Stimulated activated memory B cell treated with anti-CD40 and anti-IgM and Interleukin-4, amounts not matched to agents 10 μg/mL and 1 μg/mL and 100 μg/mL, for 72 hours (primary cell): Measurements from ENCODE around the gene HLA-DRB1.

Experiments used
- ATAC-seq: fragments of 150-1000 bp; cut with Tn5 transposase; 2 replicates; pipeline ENCODE4 v1.10.0; 2021
- H3K27ac Mint-ChIP-seq: one replicate; pipeline ENCODE4 v1.8.0; 2022; ENCODE audit warnings: mild to moderate bottlenecking, mixed read lengths
- H3K27me3 Mint-ChIP-seq: one replicate; pipeline ENCODE4 v1.8.0; 2022; ENCODE audit warnings: mixed read lengths
- H3K36me3 Mint-ChIP-seq: one replicate; pipeline ENCODE4 v1.8.0; 2022; ENCODE audit warnings: mixed read lengths
- H3K4me1 Mint-ChIP-seq: one replicate; pipeline ENCODE4 v1.8.0; 2022; ENCODE audit warnings: mixed read lengths
- H3K4me3 Mint-ChIP-seq: one replicate; pipeline ENCODE4 v1.8.0; 2022; ENCODE audit warnings: mild to moderate bottlenecking, moderate library complexity, mixed read lengths
- H3K9me3 Mint-ChIP-seq: one replicate; pipeline ENCODE4 v1.8.0; 2022; ENCODE audit warnings: mixed read lengths

Gene HLA-DRB1

DNA sequence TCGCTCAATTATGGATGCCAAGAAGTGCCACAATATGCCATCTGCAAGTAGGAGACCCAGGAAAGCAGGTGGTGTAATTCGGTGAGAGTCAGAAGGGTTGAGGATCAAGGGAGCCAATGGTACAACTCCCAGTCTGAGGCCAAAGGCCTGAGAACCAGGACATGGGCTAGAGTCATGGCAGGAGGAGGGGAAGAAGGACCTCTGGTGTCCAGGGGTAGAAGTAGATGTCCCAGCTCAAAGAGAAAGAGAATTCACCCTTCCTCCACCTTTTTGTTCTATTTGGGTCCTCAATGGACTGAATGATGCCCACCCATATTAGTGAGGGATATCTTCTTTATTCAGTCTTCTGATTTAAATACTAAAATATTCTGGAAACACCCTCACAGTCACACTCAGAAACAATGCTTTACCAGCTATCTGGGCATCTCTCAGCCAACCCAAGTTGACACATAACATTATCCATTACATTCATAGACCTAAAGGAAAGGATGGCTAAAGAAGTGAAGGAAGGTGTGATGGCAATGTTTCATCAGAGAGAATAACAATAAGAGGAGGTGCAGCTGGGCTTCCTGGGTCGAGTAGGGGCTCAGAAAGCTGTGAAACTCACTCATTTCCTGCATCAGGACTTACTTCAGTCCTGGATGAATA lies 26.4 kb upstream of the HLA-DRB1 start:
- no peak overlapping the region for H3K4me3 Mint-ChIP-seq
- peak overlapping the region; percentile 83 for H3K27ac Mint-ChIP-seq
- H3K4me1 Mint-ChIP-seq = peaks cover 24% of the 10 kb centered on the region
- ATAC-seq = no peak
- H3K27me3 Mint-ChIP-seq = no peaks in the 10 kb centered on the region
- peaks cover 6% of the 10 kb centered on the region for H3K36me3 Mint-ChIP-seq
- H3K9me3 Mint-ChIP-seq = peaks cover 6% of the 10 kb centered on the region

GRCh38 chr6:32614366-32615081 lies 24.9 kb upstream of the HLA-DRB1 start:
- no peaks in the 10 kb centered on the region for H3K27me3 Mint-ChIP-seq
- peaks cover 21% of the 10 kb centered on the region for H3K4me1 Mint-ChIP-seq
- no peak for ATAC-seq
- H3K4me3 Mint-ChIP-seq = no peak overlapping the region
- peaks cover 6% of the 10 kb centered on the region for H3K9me3 Mint-ChIP-seq
- H3K36me3 Mint-ChIP-seq = peaks cover 6% of the 10 kb centered on the region
- peak overlapping the region; percentile 83 for H3K27ac Mint-ChIP-seq

- ATAC-seq = no peak
- no peak overlapping the region for H3K4me3 Mint-ChIP-seq
- H3K36me3 Mint-ChIP-seq = peaks cover 6% of the 10 kb centered on the region
- H3K4me1 Mint-ChIP-seq = peaks cover 22% of the 10 kb centered on the region
- peaks cover 6% of the 10 kb centered on the region for H3K9me3 Mint-ChIP-seq
- H3K27me3 Mint-ChIP-seq = no peaks in the 10 kb centered on the region
- H3K27ac Mint-ChIP-seq = peak overlapping the region; percentile 83
These were observed 23.8 kb upstream of the HLA-DRB1 start for GRCh38 chr6:32613475-32613874.

DNA sequence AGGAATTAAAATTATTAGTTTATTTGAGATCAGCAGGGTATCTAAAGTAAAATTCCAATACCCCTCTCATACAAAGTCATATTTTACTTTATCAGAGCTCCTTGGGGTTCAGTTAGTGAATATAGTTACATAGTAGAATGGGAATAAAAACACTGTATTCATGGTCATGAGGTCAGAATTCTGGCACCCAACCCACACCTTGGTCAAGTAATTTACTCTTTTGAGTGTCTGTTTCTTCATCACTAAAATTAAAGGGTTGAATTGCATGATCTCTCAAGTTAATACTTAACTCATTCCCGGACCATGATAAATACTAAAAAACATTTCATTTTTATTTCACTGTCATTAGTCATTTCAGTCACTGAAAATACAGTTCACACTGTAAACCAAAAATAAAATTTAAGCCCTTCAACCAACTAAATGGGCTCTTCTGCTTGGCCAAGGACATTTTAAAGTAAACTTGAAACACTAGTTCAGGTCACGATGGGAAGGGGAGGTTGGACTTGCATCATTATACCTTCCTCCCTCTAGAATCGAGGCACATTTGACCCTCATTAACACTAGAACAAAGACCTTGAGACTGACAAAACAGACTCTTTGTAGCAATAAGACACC lies 21.1 kb upstream of the HLA-DRB1 start:
- peaks cover 36% of the 10 kb centered on the region for H3K4me1 Mint-ChIP-seq
- no peaks in the 10 kb centered on the region for H3K27me3 Mint-ChIP-seq
- no peak for ATAC-seq
- peaks cover 6% of the 10 kb centered on the region for H3K36me3 Mint-ChIP-seq
- peaks cover 5% of the 10 kb centered on the region for H3K9me3 Mint-ChIP-seq
- H3K4me3 Mint-ChIP-seq = no peak overlapping the region
- no peak overlapping the region for H3K27ac Mint-ChIP-seq

DNA sequence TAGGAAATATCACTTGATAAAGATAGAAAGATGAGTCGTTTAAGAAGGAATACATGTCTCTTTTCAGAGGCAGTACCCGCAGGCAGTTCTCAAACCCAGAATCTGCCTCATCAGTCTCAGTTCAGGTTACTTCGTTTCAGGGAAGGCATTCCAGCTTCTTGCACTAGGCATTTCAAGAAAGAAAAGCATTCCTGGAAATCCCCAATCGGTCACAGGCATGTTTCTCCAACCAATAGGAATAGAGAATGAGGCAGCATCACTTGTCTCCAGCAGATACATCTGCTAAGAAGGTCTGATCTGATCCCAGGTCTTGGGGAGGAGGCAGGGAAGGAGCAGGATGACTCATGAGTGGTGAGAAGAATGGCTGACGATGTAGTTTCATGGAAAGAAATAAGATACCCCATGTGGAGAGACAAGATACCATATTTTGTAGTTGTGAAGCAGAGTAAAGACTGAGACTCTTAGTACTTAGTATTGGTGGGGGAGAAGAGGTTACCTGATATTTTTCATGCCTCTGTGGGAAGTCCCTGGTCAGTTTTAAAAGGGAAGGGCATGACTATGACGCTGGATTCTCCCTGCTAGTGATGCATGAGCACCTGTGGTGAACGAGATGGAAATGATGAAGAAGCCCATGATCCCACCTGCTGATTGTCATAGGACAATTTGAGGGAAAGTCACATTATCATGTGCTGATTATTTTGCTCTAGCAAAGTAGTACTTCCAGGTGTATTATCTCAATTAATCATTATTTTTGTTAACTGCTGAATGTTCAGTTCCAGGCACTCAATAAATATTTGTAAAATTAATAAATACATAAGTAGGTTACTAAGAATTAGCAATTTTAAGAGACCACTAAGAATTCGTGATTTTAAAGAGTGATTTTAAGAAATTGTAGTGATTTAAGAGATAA lies 20.3 kb upstream of the HLA-DRB1 start:
- peak; percentile 97 for ATAC-seq

DNA sequence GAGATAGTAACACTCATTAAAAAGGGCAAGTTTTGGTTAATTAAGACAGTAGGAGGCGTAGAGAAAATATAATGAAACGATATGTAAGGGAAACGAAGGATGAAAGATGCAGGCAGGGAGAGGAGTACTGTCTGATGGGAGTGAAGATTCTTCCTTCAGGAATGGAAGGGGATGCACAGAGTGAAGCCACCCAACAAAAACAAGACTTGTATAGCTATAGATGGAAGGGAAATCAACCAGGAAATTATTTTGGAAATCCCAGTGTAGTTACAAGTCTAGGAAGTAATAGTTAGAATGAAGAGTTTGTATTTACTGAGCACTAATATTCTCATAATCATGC lies 19.7 kb upstream of the HLA-DRB1 start:
- Mint-ChIP-seq H3K36me3 (peaks cover 6% of the 10 kb centered on the region), H3K4me3 (no peak overlapping the region), H3K27me3 (no peaks in the 10 kb centered on the region), H3K4me1 (peaks cover 43% of the 10 kb centered on the region), H3K9me3 (peaks cover 4% of the 10 kb centered on the region), H3K27ac (no peak overlapping the region)
- ATAC-seq = no peak

More for the DNA sequence above, 20.3 kb upstream of the HLA-DRB1 start:
- Mint-ChIP-seq H3K27ac (no peak overlapping the region), H3K27me3 (no peaks in the 10 kb centered on the region), H3K9me3 (peaks cover 4% of the 10 kb centered on the region), H3K4me3 (no peak overlapping the region), H3K4me1 (peaks cover 38% of the 10 kb centered on the region), H3K36me3 (peaks cover 6% of the 10 kb centered on the region)

DNA sequence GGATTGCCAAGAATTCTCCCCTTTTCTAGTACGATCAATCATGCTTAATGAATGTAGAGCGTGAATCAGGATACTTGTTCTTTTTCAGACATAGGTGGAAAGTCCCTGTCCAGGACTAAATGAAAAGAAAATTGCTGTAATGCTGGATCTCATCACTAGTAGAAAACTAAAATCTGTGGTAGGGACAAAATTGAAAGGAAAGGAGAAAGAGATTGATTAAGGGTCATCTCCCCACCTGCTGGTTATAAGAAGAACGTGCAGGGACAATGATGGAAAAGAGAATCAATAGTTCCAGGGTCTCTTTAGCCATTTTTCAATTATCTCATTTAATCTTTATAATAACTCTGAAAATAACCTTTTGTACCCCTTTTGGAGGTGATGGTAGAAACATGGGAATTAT lies 18.7 kb upstream of the HLA-DRB1 start:
- Mint-ChIP-seq H3K4me1 (peaks cover 52% of the 10 kb centered on the region), H3K9me3 (peaks cover 4% of the 10 kb centered on the region), H3K27ac (no peak overlapping the region), H3K36me3 (peaks cover 6% of the 10 kb centered on the region), H3K4me3 (peak overlapping the region; percentile 19), H3K27me3 (no peaks in the 10 kb centered on the region)
- ATAC-seq = no peak

DNA sequence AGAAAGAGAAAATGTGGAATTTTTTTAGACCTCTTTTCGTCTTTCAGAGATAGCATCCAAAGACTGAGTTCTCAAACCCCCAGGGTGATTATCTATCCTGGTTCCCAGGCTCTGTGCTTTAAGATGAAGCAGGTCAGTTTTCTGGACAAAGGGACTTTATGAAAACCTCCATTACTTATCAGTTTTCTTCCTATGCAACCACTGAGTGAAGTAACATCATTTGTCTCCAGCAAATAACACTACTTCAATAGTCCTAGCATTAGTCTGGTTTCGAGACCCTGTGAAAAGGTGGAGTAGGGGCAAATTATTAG lies 18.3 kb upstream of the HLA-DRB1 start:
- H3K9me3 Mint-ChIP-seq = peaks cover 4% of the 10 kb centered on the region
- peak overlapping the region; percentile 73 for H3K4me3 Mint-ChIP-seq
- H3K27me3 Mint-ChIP-seq = no peaks in the 10 kb centered on the region
- no peak for ATAC-seq
- H3K27ac Mint-ChIP-seq = no peak overlapping the region
- H3K4me1 Mint-ChIP-seq = peaks cover 53% of the 10 kb centered on the region
- peaks cover 6% of the 10 kb centered on the region for H3K36me3 Mint-ChIP-seq

GRCh38 chr6:32607263-32607987 lies 17.8 kb upstream of the HLA-DRB1 start:
- Mint-ChIP-seq H3K36me3 (peaks cover 6% of the 10 kb centered on the region), H3K4me3 (peak overlapping the region; percentile 73), H3K27ac (no peak overlapping the region), H3K4me1 (peaks cover 58% of the 10 kb centered on the region), H3K9me3 (peaks cover 4% of the 10 kb centered on the region), H3K27me3 (no peaks in the 10 kb centered on the region)
- peak; percentile 47 for ATAC-seq

GRCh38 chr6:32604434-32604877 lies 14.8 kb upstream of the HLA-DRB1 start:
- H3K9me3 Mint-ChIP-seq = peaks cover 7% of the 10 kb centered on the region
- no peak overlapping the region for H3K27ac Mint-ChIP-seq
- peak overlapping the region; percentile 72 for H3K4me3 Mint-ChIP-seq
- peaks cover 8% of the 10 kb centered on the region for H3K36me3 Mint-ChIP-seq
- H3K4me1 Mint-ChIP-seq = peaks cover 69% of the 10 kb centered on the region
- H3K27me3 Mint-ChIP-seq = no peaks in the 10 kb centered on the region
- ATAC-seq = peak; percentile 85

DNA sequence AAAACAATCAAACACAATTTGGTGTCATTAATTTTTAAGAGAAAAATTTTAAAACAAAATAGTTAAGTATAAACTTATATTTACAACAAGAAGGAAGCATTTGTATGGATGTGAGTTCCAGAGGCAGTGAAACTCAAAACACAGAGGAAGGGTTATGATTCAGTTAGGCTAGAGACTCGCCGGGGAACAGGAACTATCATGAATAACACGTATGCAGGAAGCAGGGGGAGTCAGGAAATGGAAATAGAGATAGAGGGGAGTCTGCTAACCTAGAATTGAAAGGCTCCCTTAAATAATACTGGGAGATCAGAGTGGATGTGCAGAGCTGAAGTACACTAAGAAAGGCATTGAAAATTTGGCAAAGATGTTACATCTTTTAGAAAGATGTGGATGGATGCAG lies 14.2 kb upstream of the HLA-DRB1 start:
- no peaks in the 10 kb centered on the region for H3K27me3 Mint-ChIP-seq
- peaks cover 72% of the 10 kb centered on the region for H3K4me1 Mint-ChIP-seq
- peaks cover 14% of the 10 kb centered on the region for H3K36me3 Mint-ChIP-seq
- H3K27ac Mint-ChIP-seq = no peak overlapping the region
- peaks cover 7% of the 10 kb centered on the region for H3K9me3 Mint-ChIP-seq
- peak; percentile 73 for ATAC-seq
- peak overlapping the region; percentile 72 for H3K4me3 Mint-ChIP-seq

DNA sequence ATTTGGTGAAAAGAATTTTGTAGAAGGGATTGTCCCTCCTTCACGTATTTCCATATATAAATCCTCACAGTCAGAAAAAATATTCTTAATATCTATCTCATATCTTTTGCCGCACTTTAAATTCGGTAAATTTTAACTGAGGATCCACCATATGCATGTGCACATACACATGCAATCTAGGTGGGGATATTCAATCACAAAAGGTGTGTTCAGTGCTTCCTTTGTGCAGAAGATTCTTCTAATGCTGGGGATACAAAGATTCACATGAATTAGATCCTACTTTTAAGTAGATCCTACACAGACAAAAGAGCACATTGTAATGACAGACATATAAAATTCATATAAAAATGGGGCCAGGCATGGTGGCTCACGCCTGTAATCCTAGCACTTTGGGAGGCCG lies 13.6 kb upstream of the HLA-DRB1 start:
- no peaks in the 10 kb centered on the region for H3K27me3 Mint-ChIP-seq
- H3K4me3 Mint-ChIP-seq = no peak overlapping the region
- ATAC-seq = no peak
- H3K36me3 Mint-ChIP-seq = peaks cover 16% of the 10 kb centered on the region
- H3K27ac Mint-ChIP-seq = no peak overlapping the region
- H3K4me1 Mint-ChIP-seq = peaks cover 75% of the 10 kb centered on the region
- peaks cover 7% of the 10 kb centered on the region for H3K9me3 Mint-ChIP-seq

- no peak overlapping the region for H3K4me3 Mint-ChIP-seq
These were observed 12.7 kb upstream of the HLA-DRB1 start for GRCh38 chr6:32602383-32602782.

DNA sequence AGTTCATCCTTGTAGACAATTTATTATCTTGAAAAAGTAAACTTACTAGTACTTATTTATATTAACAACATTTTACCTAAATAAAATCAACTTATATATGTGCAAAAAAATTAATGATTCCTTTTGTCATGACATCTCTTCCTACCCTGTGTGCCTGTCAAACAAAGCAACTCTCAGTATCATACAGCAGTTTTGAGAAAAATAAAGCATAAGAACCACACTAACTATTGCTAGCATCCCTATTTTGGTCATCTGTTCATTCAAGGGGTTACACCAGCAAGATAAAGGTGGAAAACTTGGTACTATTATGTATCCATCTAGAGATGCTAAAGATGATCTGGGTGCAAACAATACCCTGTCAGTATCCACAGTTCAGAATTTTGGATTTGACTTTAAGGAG lies 7.4 kb upstream of the HLA-DRB1 start:
- H3K36me3 Mint-ChIP-seq = peaks cover 16% of the 10 kb centered on the region
- ATAC-seq = no peak
- H3K4me1 Mint-ChIP-seq = peaks cover 24% of the 10 kb centered on the region
- H3K4me3 Mint-ChIP-seq = no peak overlapping the region
- H3K27ac Mint-ChIP-seq = peak overlapping the region; percentile 63
- peaks cover 7% of the 10 kb centered on the region for H3K9me3 Mint-ChIP-seq
- H3K27me3 Mint-ChIP-seq = no peaks in the 10 kb centered on the region

More at GRCh38 chr6:32602383-32602782, 12.7 kb upstream of the HLA-DRB1 start:
- peaks cover 68% of the 10 kb centered on the region for H3K4me1 Mint-ChIP-seq
- ATAC-seq = no peak
- H3K9me3 Mint-ChIP-seq = peaks cover 7% of the 10 kb centered on the region
- H3K36me3 Mint-ChIP-seq = peaks cover 16% of the 10 kb centered on the region
- H3K27me3 Mint-ChIP-seq = no peaks in the 10 kb centered on the region
- no peak overlapping the region for H3K27ac Mint-ChIP-seq
